Measurements from ENCODE around the gene AVL9. TPM values are rescaled to one million over a fixed set of nuclear protein-coding genes. Genes with fewer than 3 reads are reported as not detected.

Gene AVL9
- total and polyA plus RNA-seq, 9 of the 15 experiments (the other 6 are each of a cell fraction or from before 2014, with no cell fraction given) = 6.4 to 66.2 (median 30.1) TPM

GRCh38 chr7:32506266-32507054, 11.2 kb downstream of the AVL9 start (continued):
- TF ChIP-seq NKRF (IDR thresholded peaks at IDR 0.05; ENCODE audit: borderline replicate concordance) (no peak), ATF7 (IDR thresholded peaks at IDR 0.05) (peak; percentile 95), MTA3 (IDR thresholded peaks at IDR 0.05; ENCODE audit: borderline replicate concordance) (peak; percentile 71; the same call in 1 of the 2 replicates), ZNF253 (CRISPR knock-in tag; conservative IDR thresholded peaks at IDR 0.05) (no peak), FOS (IDR thresholded peaks at IDR 0.05; ENCODE audit: extremely low read depth, insufficient read length) (peak; percentile 64), RB1 (IDR thresholded peaks at IDR 0.05; ENCODE audit: low read depth) (no peak), CHD4 (IDR thresholded peaks at IDR 0.05; ENCODE audit: insufficient read depth, insufficient replicate concordance, low read depth, low read length, poor library complexity, severe bottlenecking) (no peak), THRAP3 (IDR thresholded peaks at IDR 0.05; ENCODE audit: borderline replicate concordance) (no peak), CTBP1 (IDR thresholded peaks at IDR 0.05; ENCODE audit: borderline replicate concordance) (peak; percentile 41; the same call in 1 of the 2 replicates), CREB5 (CRISPR knock-in tag; IDR thresholded peaks at IDR 0.05) (no peak), MITF (IDR thresholded peaks at IDR 0.05) (0 out of 2 replicates have a peak, but pooled peaks have one; percentile 42), CC2D1A (IDR thresholded peaks at IDR 0.05) (peak; percentile 39; the same call in 1 of the 2 replicates), ZFP1 (CRISPR knock-in tag; IDR thresholded peaks at IDR 0.05) (no peak), PTRF (tag; IDR thresholded peaks at IDR 0.05) (no peak), HCFC1 (IDR thresholded peaks at IDR 0.05; ENCODE audit: low read depth, low read length) (no peak), HSF4 (CRISPR knock-in tag; IDR thresholded peaks at IDR 0.05; ENCODE audit: borderline replicate concordance) (no peak), MYNN (IDR thresholded peaks at IDR 0.05) (0 out of 2 replicates have a peak, but pooled peaks have one; percentile 35), MYNN (CRISPR knock-in tag; IDR thresholded peaks at IDR 0.05) (no peak), LCOR (CRISPR knock-in tag; IDR thresholded peaks at IDR 0.05) (0 out of 2 replicates have a peak, but pooled peaks have one; percentile 24), ID3 (CRISPR knock-in tag; IDR thresholded peaks at IDR 0.05) (no peak), ID3 (tag; IDR thresholded peaks at IDR 0.05) (no peak; the same call in 1 of the 2 replicates), ZNF280A (IDR thresholded peaks at IDR 0.05; ENCODE audit: low read depth, partially characterized antibody) (no peak)

All from K562 (cell line).